ENCODE data around the gene PRKAR1B. TPM values are rescaled to one million over a fixed set of nuclear protein-coding genes. Genes with fewer than 3 reads are reported as not detected.

Gene PRKAR1B
- total RNA-seq, 1 experiment from 2014 or later, result 27.2 TPM

GRCh38 chr7:575425-576366 is 151.4 kb downstream of the PRKAR1B start:
- no peak for DNase-seq (ENCODE audit: low read depth)

GRCh38 chr7:574661-575395 is 152.3 kb downstream of the PRKAR1B start:
- no peak for DNase-seq (ENCODE audit: low read depth)

GRCh38 chr7:573933-574381 is 153.1 kb downstream of the PRKAR1B start:
- no peak for DNase-seq (ENCODE audit: low read depth)

GRCh38 chr7:573269-573932 is 153.7 kb downstream of the PRKAR1B start:
- DNase-seq (ENCODE audit: low read depth), result no peak

GRCh38 chr7:572416-573268 is 154.4 kb downstream of the PRKAR1B start:
- no peak for DNase-seq (ENCODE audit: low read depth)

- no peak for DNase-seq (ENCODE audit: low read depth)
These were observed 155.2 kb downstream of the PRKAR1B start for GRCh38 chr7:571718-572415.

GRCh38 chr7:571096-571717 is 155.9 kb downstream of the PRKAR1B start:
- no peak for DNase-seq (ENCODE audit: low read depth)

GRCh38 chr7:570801-571070 is 156.3 kb downstream of the PRKAR1B start:
- no peak for DNase-seq (ENCODE audit: low read depth)

- DNase-seq (ENCODE audit: low read depth), result no peak
These were observed 156.9 kb downstream of the PRKAR1B start for GRCh38 chr7:569996-570800.

GRCh38 chr7:569071-569855 is 157.8 kb downstream of the PRKAR1B start:
- no peak for DNase-seq (ENCODE audit: low read depth)

- DNase-seq (ENCODE audit: low read depth), result no peak
These were observed 158.8 kb downstream of the PRKAR1B start for GRCh38 chr7:568031-568951.

GRCh38 chr7:567305-567883 is 159.7 kb downstream of the PRKAR1B start:
- no peak for DNase-seq (ENCODE audit: low read depth)

GRCh38 chr7:566100-566499 is 161.0 kb downstream of the PRKAR1B start:
- no peak for DNase-seq (ENCODE audit: low read depth)

GRCh38 chr7:564176-564865 is 162.8 kb downstream of the PRKAR1B start:
- DNase-seq (ENCODE audit: low read depth), result no peak

GRCh38 chr7:563629-564170 is 163.4 kb downstream of the PRKAR1B start:
- DNase-seq (ENCODE audit: low read depth), result no peak
